GM23338 (cell line): Measurements from ENCODE around the gene SNX11. TPM values are rescaled to one million over a fixed set of nuclear protein-coding genes. Genes with fewer than 3 reads are reported as not detected.

ENCODE experiments used
- ATAC-seq: fragments of 200-7000 bp; cut with Tn5 transposase; 3 replicates; pipeline ENCODE4 v1.9.1; 2020
- DNase-seq: peaks from one replicate; pipeline ENCODE4 v3.0.0-alpha.2; 2015; ENCODE audit warnings: low spot score
- H2AFZ ChIP-seq: fragments of 200-600 bp; sonication (generic); 2 replicates; pipeline ENCODE4 v1.8.0; 2016; ENCODE audit warnings: antibody characterized with exemption, mild to moderate bottlenecking, moderate library complexity
- H3F3A ChIP-seq: fragments of 200-600 bp; sonication (generic); replicated peaks from 2 replicates; pipeline ENCODE4 v1.8.0; 2017; ENCODE audit warnings: antibody characterized with exemption, mixed run types, low read depth
- H3K27ac ChIP-seq: fragments of 200-600 bp; sonication (generic); 2 replicates; pipeline ENCODE4 v1.6.1; 2016; ENCODE audit warnings: low read depth
- H3K27me3 ChIP-seq: fragments of 200-600 bp; sonication (generic); 2 replicates; pipeline ENCODE4 v1.8.0; 2016; ENCODE audit warnings: mild to moderate bottlenecking, mixed run types, moderate library complexity; ENCODE audit not compliant: insufficient read depth
- H3K36me3 ChIP-seq: fragments of 200-600 bp; sonication (generic); 2 replicates; pipeline ENCODE4 v1.8.0; 2016; ENCODE audit warnings: mild to moderate bottlenecking; ENCODE audit not compliant: insufficient read depth
- H3K4me1 ChIP-seq: fragments of 200-600 bp; sonication (generic); 2 replicates; pipeline ENCODE4 v1.8.0; 2016; ENCODE audit warnings: mild to moderate bottlenecking, moderate library complexity; ENCODE audit not compliant: insufficient read depth
- H3K4me2 ChIP-seq: fragments of 200-600 bp; sonication (generic); 2 replicates; pipeline ENCODE4 v1.7.1; 2017; ENCODE audit warnings: mixed run types
- H3K4me3 ChIP-seq: fragments of 200-600 bp; sonication (generic); 2 replicates; pipeline ENCODE4 v1.6.1; 2016; ENCODE audit warnings: mixed run types
- H3K79me2 ChIP-seq: fragments of 200-600 bp; sonication (generic); replicated peaks from 2 replicates; pipeline ENCODE4 v1.8.0; 2017; ENCODE audit warnings: mild to moderate bottlenecking; ENCODE audit not compliant: insufficient read depth
- H3K9me2 ChIP-seq: fragments of 200-600 bp; sonication (generic); 2 replicates; pipeline ENCODE4 v1.8.0; 2017; ENCODE audit not compliant: insufficient read depth
- H4K20me1 ChIP-seq: fragments of 200-600 bp; sonication (generic); replicated peaks from 2 replicates; pipeline ENCODE4 v1.8.0; 2017; ENCODE audit warnings: mild to moderate bottlenecking; ENCODE audit not compliant: insufficient read depth
- H3K27ac Mint-ChIP-seq: 2 replicates; pipeline ENCODE4 v1.8.0; 2020; ENCODE audit warnings: inconsistent platforms, mild to moderate bottlenecking, moderate library complexity, mixed read lengths
- H3K27me3 Mint-ChIP-seq: 3 replicates; pipeline ENCODE4 v1.8.0; 2022; ENCODE audit warnings: low read depth, mild to moderate bottlenecking, moderate library complexity, mixed read lengths, inconsistent platforms; ENCODE audit not compliant: insufficient read depth, poor library complexity
- H3K36me3 Mint-ChIP-seq: 3 replicates; pipeline ENCODE4 v1.8.0; 2021; ENCODE audit warnings: low read depth, mild to moderate bottlenecking, inconsistent platforms, moderate library complexity, mixed read lengths
- H3K4me1 Mint-ChIP-seq: 3 replicates; pipeline ENCODE4 v1.8.0; 2020; ENCODE audit warnings: mild to moderate bottlenecking, inconsistent platforms, mixed read lengths
- H3K4me3 Mint-ChIP-seq: 3 replicates; pipeline ENCODE4 v1.8.0; 2021; ENCODE audit warnings: moderate library complexity, mild to moderate bottlenecking, inconsistent platforms, mixed read lengths
- H3K9me3 Mint-ChIP-seq: 3 replicates; pipeline ENCODE4 v1.8.0; 2020; ENCODE audit warnings: moderate library complexity, mild to moderate bottlenecking, inconsistent platforms, mixed read lengths
- CREB1 ChIP-seq: fragments of 250-450 bp; sonication (Bioruptor Pico); IDR thresholded peaks from 2 replicates; pipeline ENCODE4 v1.5.0; 2020; ENCODE audit warnings: low read depth, mild to moderate bottlenecking, moderate library complexity
- ETS1 ChIP-seq: IDR thresholded peaks from 2 replicates; pipeline ENCODE4 v1.6.1; 2016; ENCODE audit warnings: antibody characterized with exemption
- EZH2 ChIP-seq: fragments of 200-600 bp; sonication (generic); IDR thresholded peaks from one replicate; pipeline ENCODE4 v1.8.0; 2017; ENCODE audit warnings: antibody characterized with exemption, mild to moderate bottlenecking, low read depth; ENCODE audit not compliant: unreplicated experiment
- EZH2phosphoT487 ChIP-seq: fragments of 200-600 bp; sonication (generic); IDR thresholded peaks from one replicate; pipeline ENCODE4 v1.8.1; 2018; ENCODE audit warnings: antibody characterized with exemption; ENCODE audit not compliant: unreplicated experiment
- JUNB ChIP-seq: IDR thresholded peaks from one replicate; pipeline ENCODE4 v1.6.1; 2016; ENCODE audit warnings: antibody characterized with exemption; ENCODE audit not compliant: unreplicated experiment
- NANOG ChIP-seq: IDR thresholded peaks from 2 replicates; pipeline ENCODE4 v1.6.1; 2016; ENCODE audit warnings: antibody characterized with exemption, borderline replicate concordance
- POLR2AphosphoS5 ChIP-seq: IDR thresholded peaks from 2 replicates; pipeline ENCODE4 v1.6.1; 2016; ENCODE audit warnings: antibody characterized with exemption, low read depth
- STAT1 ChIP-seq: IDR thresholded peaks from one replicate; pipeline ENCODE4 v1.6.1; 2016; ENCODE audit warnings: antibody characterized with exemption; ENCODE audit not compliant: unreplicated experiment
- ZNF114 ChIP-seq: fragments of 250-450 bp; sonication (Bioruptor Pico); IDR thresholded peaks from 2 replicates; pipeline ENCODE4 v1.5.0; 2020; ENCODE audit warnings: mild to moderate bottlenecking, moderate library complexity
- ZNF331 ChIP-seq: fragments of 250-450 bp; sonication (Bioruptor Pico); IDR thresholded peaks from 2 replicates; pipeline ENCODE4 v1.5.0; 2020; ENCODE audit warnings: low read depth, mild to moderate bottlenecking, moderate library complexity
- polyA plus RNA-seq: library from polyadenylated mRNA; unstranded; fragments of >200 nt; fragmentation: Nextera tagmentation; extraction: Ambion mirVana; gene quantifications from 2 replicates; pipeline ENCODE4 v1.2.1, GENCODE V29; 2016
- total RNA-seq: library from RNA; depleted of rRNA; stranded (reverse); fragments of >200 nt; shearing (Covaris generic); gene quantifications from 2 replicates; pipeline ENCODE4 v1.2.3, GENCODE V29; 2014
- TF ChIP-seq, protein P1 (sequence below), 2 experiments: fragments of 200-600 bp in 1 of 2; sonication (generic) in 1 of 2; conservative IDR thresholded peaks; 2 replicates each; pipeline versions ENCODE4 v1.5.1 to v1.6.1; 2016 to 2017; ENCODE audit warnings: antibody characterized with exemption in 2 of 2, low read depth in 2 of 2, mild to moderate bottlenecking in 2 of 2, moderate library complexity in 1 of 2
- TF ChIP-seq, protein P2 (sequence below): fragments of 250-450 bp; sonication (Bioruptor Pico); IDR thresholded peaks from 2 replicates; pipeline ENCODE4 v1.5.0; 2020; ENCODE audit warnings: mild to moderate bottlenecking, moderate library complexity
- TF ChIP-seq, protein P3 (sequence below): IDR thresholded peaks from one replicate; pipeline ENCODE4 v1.6.1; 2018; ENCODE audit warnings: antibody characterized with exemption; ENCODE audit not compliant: unreplicated experiment

SNX11 gene
- total and polyA plus RNA-seq, 2 experiments from 2014 or later = 7.9 to 16.3 TPM

- Histone ChIP-seq H3K4me2 (no peak overlapping the region), H4K20me1 (0 out of 2 replicates have a peak, but pooled peaks cover 5% of the 10 kb centered on the region), H3K27me3 (no peaks in the 10 kb centered on the region), H3K4me1 (no peaks in the 10 kb centered on the region; the same call in 1 of the 2 replicates), H3F3A (peaks cover 4% of the 10 kb centered on the region; the same call in 1 of the 2 replicates), H3K36me3 (peaks cover 2% of the 10 kb centered on the region), H3K4me3 (no peak overlapping the region), H3K79me2 (no peaks in the 10 kb centered on the region), H2AFZ (no peak overlapping the region), H3K27ac (no peak overlapping the region), H3K9me2 (no peaks in the 10 kb centered on the region)
- no peak for DNase-seq
- Mint-ChIP-seq H3K9me3 (no peaks in the 10 kb centered on the region), H3K27me3 (no peaks in the 10 kb centered on the region), H3K27ac (0 out of 2 replicates have a peak overlapping the region, but pooled peaks have one; percentile 7), H3K36me3 (peaks cover 36% of the 10 kb centered on the region), H3K4me3 (no peak overlapping the region), H3K4me1 (peaks cover 3% of the 10 kb centered on the region)
- no peak for ATAC-seq
- TF ChIP-seq STAT1 (no peak), ZNF114 (CRISPR knock-in tag) (no peak), CREB1 (CRISPR knock-in tag) (no peak), NANOG (no peak), JUNB (no peak), ZNF331 (CRISPR knock-in tag) (no peak), POLR2AphosphoS5 (no peak), EZH2phosphoT487 (no peak), ETS1 (no peak), EZH2 (no peak)
- TF ChIP-seq, protein P1, sequence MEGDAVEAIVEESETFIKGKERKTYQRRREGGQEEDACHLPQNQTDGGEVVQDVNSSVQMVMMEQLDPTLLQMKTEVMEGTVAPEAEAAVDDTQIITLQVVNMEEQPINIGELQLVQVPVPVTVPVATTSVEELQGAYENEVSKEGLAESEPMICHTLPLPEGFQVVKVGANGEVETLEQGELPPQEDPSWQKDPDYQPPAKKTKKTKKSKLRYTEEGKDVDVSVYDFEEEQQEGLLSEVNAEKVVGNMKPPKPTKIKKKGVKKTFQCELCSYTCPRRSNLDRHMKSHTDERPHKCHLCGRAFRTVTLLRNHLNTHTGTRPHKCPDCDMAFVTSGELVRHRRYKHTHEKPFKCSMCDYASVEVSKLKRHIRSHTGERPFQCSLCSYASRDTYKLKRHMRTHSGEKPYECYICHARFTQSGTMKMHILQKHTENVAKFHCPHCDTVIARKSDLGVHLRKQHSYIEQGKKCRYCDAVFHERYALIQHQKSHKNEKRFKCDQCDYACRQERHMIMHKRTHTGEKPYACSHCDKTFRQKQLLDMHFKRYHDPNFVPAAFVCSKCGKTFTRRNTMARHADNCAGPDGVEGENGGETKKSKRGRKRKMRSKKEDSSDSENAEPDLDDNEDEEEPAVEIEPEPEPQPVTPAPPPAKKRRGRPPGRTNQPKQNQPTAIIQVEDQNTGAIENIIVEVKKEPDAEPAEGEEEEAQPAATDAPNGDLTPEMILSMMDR (conservative IDR thresholded peaks at IDR 0.05; ENCODE audit: low read depth in 2 of 2) = no peak
- TF ChIP-seq, protein P2, sequence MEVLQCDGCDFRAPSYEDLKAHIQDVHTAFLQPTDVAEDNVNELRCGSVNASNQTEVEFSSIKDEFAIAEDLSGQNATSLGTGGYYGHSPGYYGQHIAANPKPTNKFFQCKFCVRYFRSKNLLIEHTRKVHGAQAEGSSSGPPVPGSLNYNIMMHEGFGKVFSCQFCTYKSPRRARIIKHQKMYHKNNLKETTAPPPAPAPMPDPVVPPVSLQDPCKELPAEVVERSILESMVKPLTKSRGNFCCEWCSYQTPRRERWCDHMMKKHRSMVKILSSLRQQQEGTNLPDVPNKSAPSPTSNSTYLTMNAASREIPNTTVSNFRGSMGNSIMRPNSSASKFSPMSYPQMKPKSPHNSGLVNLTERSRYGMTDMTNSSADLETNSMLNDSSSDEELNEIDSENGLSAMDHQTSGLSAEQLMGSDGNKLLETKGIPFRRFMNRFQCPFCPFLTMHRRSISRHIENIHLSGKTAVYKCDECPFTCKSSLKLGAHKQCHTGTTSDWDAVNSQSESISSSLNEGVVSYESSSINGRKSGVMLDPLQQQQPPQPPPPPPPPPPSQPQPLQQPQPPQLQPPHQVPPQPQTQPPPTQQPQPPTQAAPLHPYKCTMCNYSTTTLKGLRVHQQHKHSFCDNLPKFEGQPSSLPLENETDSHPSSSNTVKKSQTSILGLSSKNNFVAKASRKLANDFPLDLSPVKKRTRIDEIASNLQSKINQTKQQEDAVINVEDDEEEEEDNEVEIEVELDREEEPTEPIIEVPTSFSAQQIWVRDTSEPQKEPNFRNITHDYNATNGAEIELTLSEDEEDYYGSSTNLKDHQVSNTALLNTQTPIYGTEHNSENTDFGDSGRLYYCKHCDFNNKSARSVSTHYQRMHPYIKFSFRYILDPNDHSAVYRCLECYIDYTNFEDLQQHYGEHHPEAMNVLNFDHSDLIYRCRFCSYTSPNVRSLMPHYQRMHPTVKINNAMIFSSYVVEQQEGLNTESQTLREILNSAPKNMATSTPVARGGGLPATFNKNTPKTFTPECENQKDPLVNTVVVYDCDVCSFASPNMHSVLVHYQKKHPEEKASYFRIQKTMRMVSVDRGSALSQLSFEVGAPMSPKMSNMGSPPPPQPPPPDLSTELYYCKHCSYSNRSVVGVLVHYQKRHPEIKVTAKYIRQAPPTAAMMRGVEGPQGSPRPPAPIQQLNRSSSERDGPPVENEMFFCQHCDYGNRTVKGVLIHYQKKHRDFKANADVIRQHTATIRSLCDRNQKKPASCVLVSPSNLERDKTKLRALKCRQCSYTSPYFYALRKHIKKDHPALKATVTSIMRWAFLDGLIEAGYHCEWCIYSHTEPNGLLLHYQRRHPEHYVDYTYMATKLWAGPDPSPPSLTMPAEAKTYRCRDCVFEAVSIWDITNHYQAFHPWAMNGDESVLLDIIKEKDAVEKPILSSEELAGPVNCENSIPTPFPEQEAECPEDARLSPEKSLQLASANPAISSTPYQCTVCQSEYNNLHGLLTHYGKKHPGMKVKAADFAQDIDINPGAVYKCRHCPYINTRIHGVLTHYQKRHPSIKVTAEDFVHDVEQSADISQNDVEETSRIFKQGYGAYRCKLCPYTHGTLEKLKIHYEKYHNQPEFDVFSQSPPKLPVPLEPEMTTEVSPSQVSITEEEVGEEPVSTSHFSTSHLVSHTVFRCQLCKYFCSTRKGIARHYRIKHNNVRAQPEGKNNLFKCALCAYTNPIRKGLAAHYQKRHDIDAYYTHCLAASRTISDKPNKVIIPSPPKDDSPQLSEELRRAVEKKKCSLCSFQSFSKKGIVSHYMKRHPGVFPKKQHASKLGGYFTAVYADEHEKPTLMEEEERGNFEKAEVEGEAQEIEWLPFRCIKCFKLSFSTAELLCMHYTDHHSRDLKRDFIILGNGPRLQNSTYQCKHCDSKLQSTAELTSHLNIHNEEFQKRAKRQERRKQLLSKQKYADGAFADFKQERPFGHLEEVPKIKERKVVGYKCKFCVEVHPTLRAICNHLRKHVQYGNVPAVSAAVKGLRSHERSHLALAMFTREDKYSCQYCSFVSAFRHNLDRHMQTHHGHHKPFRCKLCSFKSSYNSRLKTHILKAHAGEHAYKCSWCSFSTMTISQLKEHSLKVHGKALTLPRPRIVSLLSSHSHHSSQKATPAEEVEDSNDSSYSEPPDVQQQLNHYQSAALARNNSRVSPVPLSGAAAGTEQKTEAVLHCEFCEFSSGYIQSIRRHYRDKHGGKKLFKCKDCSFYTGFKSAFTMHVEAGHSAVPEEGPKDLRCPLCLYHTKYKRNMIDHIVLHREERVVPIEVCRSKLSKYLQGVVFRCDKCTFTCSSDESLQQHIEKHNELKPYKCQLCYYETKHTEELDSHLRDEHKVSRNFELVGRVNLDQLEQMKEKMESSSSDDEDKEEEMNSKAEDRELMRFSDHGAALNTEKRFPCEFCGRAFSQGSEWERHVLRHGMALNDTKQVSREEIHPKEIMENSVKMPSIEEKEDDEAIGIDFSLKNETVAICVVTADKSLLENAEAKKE (CRISPR knock-in tag) = no peak
- TF ChIP-seq, protein P3, sequence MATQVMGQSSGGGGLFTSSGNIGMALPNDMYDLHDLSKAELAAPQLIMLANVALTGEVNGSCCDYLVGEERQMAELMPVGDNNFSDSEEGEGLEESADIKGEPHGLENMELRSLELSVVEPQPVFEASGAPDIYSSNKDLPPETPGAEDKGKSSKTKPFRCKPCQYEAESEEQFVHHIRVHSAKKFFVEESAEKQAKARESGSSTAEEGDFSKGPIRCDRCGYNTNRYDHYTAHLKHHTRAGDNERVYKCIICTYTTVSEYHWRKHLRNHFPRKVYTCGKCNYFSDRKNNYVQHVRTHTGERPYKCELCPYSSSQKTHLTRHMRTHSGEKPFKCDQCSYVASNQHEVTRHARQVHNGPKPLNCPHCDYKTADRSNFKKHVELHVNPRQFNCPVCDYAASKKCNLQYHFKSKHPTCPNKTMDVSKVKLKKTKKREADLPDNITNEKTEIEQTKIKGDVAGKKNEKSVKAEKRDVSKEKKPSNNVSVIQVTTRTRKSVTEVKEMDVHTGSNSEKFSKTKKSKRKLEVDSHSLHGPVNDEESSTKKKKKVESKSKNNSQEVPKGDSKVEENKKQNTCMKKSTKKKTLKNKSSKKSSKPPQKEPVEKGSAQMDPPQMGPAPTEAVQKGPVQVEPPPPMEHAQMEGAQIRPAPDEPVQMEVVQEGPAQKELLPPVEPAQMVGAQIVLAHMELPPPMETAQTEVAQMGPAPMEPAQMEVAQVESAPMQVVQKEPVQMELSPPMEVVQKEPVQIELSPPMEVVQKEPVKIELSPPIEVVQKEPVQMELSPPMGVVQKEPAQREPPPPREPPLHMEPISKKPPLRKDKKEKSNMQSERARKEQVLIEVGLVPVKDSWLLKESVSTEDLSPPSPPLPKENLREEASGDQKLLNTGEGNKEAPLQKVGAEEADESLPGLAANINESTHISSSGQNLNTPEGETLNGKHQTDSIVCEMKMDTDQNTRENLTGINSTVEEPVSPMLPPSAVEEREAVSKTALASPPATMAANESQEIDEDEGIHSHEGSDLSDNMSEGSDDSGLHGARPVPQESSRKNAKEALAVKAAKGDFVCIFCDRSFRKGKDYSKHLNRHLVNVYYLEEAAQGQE = no peak
Observed at GRCh38 chr17:48122665-48123045, 15.1 kb downstream of the SNX11 start.
